Bronchial epithelial cell (primary cell): ENCODE results near the gene EPHA8. TPM values are rescaled to one million over a fixed set of nuclear protein-coding genes. Genes with fewer than 3 reads are reported as not detected.

Experiments
- DNase-seq: peaks from one replicate; pipeline ENCODE4 v3.0.0-alpha.2; 2010; ENCODE audit warnings: low read depth
- FAIRE-seq: peaks from 2 replicates; lab custom pipeline; 2011; peaks lifted over from hg19 to GRCh38; lab: Jason Lieb, UNC
- H3K27me3 ChIP-seq: 2 replicates; pipeline ENCODE4 v1.5.1; 2011; ENCODE audit warnings: low read length; ENCODE audit not compliant: control insufficient read depth, insufficient read depth
- H3K36me3 ChIP-seq: 2 replicates; pipeline ENCODE4 v1.5.1; 2011; ENCODE audit warnings: low read length; ENCODE audit not compliant: control insufficient read depth, insufficient read depth
- H3K4me3 ChIP-seq: 2 replicates; pipeline ENCODE4 v1.5.1; 2011; ENCODE audit warnings: mild to moderate bottlenecking, low read depth, low read length, control low read depth
- total RNA-seq: library from RNA; depleted of rRNA; stranded (reverse); fragments of >200 nt; gene quantifications from 2 replicates; pipeline ENCODE4 v1.2.1, GENCODE V29; 2014
- TF ChIP-seq, protein P1 (sequence below): IDR thresholded peaks from 2 replicates; pipeline ENCODE4 v1.5.1; 2011; ENCODE audit warnings: mild to moderate bottlenecking, moderate library complexity, low read length, control low read depth, inconsistent platforms; ENCODE audit not compliant: insufficient read depth, severe bottlenecking

The EPHA8 gene
- total RNA-seq, 1 donor from 2014 or later: not detected

DNA sequence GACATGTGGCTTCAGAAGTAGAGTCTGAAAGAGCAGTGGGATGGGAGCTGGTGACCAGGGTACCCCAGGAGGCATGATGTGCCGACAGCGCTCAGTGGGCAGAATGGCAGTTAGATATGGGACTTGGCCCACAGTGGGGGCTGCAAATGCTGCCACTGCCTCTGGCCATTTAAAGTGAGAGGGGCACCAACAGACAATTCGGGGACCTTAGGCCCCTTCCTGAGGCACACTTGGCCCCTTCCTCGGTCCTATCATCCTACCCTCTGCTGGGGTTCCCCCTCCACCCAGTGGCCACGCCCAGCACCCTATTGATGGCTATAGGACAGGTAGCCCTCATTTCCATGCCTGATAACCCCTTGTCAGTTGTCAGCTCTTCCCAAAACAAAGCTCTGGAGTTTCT, 36.6 kb upstream of the EPHA8 start:
- H3K36me3 ChIP-seq: peaks cover 16% of the 10 kb centered on the region
- H3K27me3 ChIP-seq: no peaks in the 10 kb centered on the region
- no peak overlapping the region for H3K4me3 ChIP-seq
- no peak for DNase-seq
- FAIRE-seq: no peak
- TF ChIP-seq, protein P1, sequence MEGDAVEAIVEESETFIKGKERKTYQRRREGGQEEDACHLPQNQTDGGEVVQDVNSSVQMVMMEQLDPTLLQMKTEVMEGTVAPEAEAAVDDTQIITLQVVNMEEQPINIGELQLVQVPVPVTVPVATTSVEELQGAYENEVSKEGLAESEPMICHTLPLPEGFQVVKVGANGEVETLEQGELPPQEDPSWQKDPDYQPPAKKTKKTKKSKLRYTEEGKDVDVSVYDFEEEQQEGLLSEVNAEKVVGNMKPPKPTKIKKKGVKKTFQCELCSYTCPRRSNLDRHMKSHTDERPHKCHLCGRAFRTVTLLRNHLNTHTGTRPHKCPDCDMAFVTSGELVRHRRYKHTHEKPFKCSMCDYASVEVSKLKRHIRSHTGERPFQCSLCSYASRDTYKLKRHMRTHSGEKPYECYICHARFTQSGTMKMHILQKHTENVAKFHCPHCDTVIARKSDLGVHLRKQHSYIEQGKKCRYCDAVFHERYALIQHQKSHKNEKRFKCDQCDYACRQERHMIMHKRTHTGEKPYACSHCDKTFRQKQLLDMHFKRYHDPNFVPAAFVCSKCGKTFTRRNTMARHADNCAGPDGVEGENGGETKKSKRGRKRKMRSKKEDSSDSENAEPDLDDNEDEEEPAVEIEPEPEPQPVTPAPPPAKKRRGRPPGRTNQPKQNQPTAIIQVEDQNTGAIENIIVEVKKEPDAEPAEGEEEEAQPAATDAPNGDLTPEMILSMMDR: no peak

DNA sequence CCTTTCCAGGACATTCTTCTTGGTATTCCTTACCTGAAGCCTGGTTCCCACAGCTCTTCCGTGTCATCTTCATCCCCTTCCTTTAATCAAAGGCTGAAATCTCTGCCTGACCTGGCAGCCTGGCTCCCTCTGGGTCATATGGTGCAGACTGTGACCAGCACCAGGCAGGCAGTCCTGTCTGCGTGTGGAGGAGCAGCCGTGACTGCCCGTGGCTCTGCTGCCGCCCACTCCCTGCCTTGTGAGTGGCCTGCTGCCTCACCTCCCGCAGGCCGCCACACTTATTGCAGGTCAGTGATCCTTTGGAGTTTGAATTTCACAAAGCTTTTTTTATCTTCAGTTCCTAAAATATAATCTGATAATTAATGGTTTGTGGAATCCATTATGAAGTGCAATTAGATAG, 36.2 kb upstream of the EPHA8 start:
- Histone ChIP-seq H3K4me3 (no peak overlapping the region), H3K27me3 (no peaks in the 10 kb centered on the region), H3K36me3 (peaks cover 15% of the 10 kb centered on the region)
- DNase-seq: no peak
- FAIRE-seq: no peak
- TF ChIP-seq, protein P1: no peak

DNA sequence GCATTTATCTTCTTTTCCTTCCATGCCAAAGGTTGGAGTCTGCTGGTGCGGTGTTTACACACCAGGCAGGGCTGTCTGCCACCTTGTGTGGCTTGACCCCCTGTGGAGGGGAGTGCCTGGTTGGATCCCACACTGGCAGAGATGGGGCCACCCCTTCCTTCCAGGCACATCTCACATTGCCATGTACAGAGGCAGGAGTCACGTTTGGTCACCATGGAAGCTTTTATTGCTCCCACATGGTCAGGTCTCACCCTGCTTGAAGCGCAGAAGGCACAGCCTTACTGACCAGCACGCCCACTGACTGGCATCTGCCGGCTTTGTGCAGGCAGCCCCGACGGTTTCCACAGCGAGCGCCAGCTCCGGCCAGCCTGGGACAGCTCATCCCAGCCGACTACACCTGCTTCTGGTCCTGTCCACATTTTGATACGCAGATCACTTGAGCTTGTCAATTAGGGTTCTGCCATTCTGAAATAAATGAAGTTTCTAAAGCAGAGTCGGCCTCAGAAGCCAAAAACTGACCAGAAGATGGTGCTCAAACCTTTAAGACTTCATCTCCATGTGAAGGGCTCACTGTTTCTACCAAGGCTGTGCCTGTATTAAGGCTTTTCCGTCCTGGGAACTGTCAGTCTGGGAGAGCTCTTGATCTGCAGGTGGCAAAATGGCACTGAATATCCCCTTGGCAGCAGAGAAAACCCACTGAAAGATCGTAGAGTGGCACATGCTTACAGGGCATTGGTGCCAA, 35.6 kb upstream of the EPHA8 start:
- TF ChIP-seq, protein P1: no peak
- no peak overlapping the region for H3K4me3 ChIP-seq
- DNase-seq (no peak), FAIRE-seq (peak; percentile 52)
- H3K36me3 ChIP-seq: peaks cover 15% of the 10 kb centered on the region
- no peaks in the 10 kb centered on the region for H3K27me3 ChIP-seq

DNA sequence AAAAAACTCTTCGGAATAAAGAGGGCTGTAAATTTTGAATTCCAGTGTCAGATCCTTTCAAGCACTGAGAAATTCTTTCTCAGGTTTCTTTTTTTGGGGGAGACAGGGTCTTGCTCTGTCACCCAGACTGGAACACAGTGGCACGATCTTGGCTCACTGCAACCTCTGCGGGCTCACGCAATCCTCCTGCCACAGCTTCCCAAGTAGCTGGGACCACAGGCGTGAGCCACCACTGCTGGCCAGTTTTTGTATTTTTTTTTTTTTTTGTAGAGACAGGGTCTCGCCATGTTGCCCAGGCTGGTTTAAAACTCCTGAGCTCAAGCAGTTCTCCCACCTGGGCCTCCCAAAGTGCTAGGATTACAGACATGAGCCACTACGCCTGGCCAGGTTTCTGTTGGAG, 34.8 kb upstream of the EPHA8 start:
- no peak overlapping the region for H3K4me3 ChIP-seq
- TF ChIP-seq, protein P1: no peak
- no peak for FAIRE-seq
- no peaks in the 10 kb centered on the region for H3K27me3 ChIP-seq
- H3K36me3 ChIP-seq: peaks cover 15% of the 10 kb centered on the region
- DNase-seq: no peak

DNA sequence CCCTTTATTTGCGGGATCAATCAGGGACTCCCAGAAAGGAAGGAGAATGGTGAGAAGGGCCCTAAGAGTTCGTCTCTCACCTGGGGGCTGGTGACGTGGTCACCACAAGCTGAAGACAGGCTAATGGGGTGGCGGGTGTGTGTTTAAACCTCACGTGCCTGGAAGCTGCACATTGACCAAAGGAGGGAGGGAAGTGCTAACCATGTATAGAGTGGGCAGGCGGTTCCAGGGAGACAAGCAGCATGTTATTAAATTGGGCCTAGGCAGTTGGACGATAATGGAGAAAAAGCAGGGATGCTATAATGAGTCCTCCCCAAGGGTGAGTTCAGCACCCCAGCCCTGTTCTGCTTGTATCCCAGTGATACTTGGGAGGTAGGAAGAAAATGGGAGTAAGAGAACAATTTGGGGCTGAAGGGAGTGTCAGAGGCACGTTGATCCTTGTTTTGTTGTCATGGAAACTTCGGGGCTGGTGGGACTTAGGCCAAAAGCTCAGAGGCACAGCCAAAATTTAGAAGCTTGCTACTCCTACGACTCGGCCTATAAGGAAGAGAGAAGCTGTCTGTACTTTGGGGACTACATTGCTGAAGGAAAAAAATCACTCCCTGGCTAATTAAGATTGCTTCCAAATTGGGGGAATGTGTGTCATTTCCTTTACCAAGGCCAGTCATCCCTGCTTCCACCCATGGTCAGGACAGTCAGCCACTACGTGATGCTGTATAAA, 33.2 kb upstream of the EPHA8 start:
- H3K4me3 ChIP-seq: no peak overlapping the region
- no peaks in the 10 kb centered on the region for H3K27me3 ChIP-seq
- H3K36me3 ChIP-seq: peaks cover 9% of the 10 kb centered on the region
- TF ChIP-seq, protein P1: no peak
- FAIRE-seq (peak; percentile 72), DNase-seq (no peak)
